Central memory CD8-positive, alpha-beta T cell (primary cell): Measurements from ENCODE around the gene LRRC40.
"Not testable (repeated sequence)": the region's sequence is repeated elsewhere in the genome, so short reads cannot be mapped to it uniquely, and the experiment has no call there.

ENCODE experiments used
- ATAC-seq: fragments of 150-1000 bp; cut with Tn5 transposase; replicated peaks from 2 replicates; pipeline ENCODE4 v1.10.0; 2022; ENCODE audit warnings: mild to moderate bottlenecking, moderate FRiP score, moderate number of reproducible peaks; ENCODE audit not compliant: poor library complexity, severe bottlenecking; ENCODE audit errors: extremely low read depth
- DNase-seq, 2 donors: peaks; one replicate each; pipeline ENCODE4 v3.0.0; 2021; ENCODE audit warnings: low spot score in 2 of 2
- H3K27ac Mint-ChIP-seq: one replicate; pipeline ENCODE4 v1.8.0; 2022; ENCODE audit warnings: low read depth, mild to moderate bottlenecking, moderate library complexity, mixed read lengths
- H3K27me3 Mint-ChIP-seq: one replicate; pipeline ENCODE4 v1.8.0; 2022; ENCODE audit warnings: mixed read lengths
- H3K36me3 Mint-ChIP-seq: one replicate; pipeline ENCODE4 v1.8.0; 2022; ENCODE audit warnings: mild to moderate bottlenecking, moderate library complexity, mixed read lengths; ENCODE audit not compliant: insufficient read depth
- H3K4me1 Mint-ChIP-seq: one replicate; pipeline ENCODE4 v1.8.0; 2022; ENCODE audit warnings: mixed read lengths
- H3K4me3 Mint-ChIP-seq: one replicate; pipeline ENCODE4 v1.8.0; 2022; ENCODE audit warnings: mild to moderate bottlenecking, moderate library complexity, mixed read lengths
- H3K9me3 Mint-ChIP-seq: one replicate; pipeline ENCODE4 v1.8.0; 2022; ENCODE audit warnings: mixed read lengths

Gene LRRC40

GRCh38 chr1:70220517-70221237 is 15.3 kb upstream of the LRRC40 start:
- Mint-ChIP-seq H3K27ac (peak overlapping the region; percentile 98), H3K4me1 (peaks cover 31% of the 10 kb centered on the region)

GRCh38 chr1:70220015-70220414 is 14.6 kb upstream of the LRRC40 start:
- no peaks in the 10 kb centered on the region for H3K27me3 Mint-ChIP-seq
- no peak for DNase-seq
- H3K27ac Mint-ChIP-seq = peak overlapping the region; percentile 98
- peaks cover 31% of the 10 kb centered on the region for H3K4me1 Mint-ChIP-seq
- H3K36me3 Mint-ChIP-seq = peaks cover 42% of the 10 kb centered on the region
- peak overlapping the region; percentile 44 for H3K4me3 Mint-ChIP-seq
- no peak for ATAC-seq
- no peaks in the 10 kb centered on the region for H3K9me3 Mint-ChIP-seq

More at GRCh38 chr1:70220517-70221237, 15.3 kb upstream of the LRRC40 start:
- Mint-ChIP-seq H3K27me3 (no peaks in the 10 kb centered on the region), H3K9me3 (no peaks in the 10 kb centered on the region), H3K4me3 (peak overlapping the region; percentile 87), H3K36me3 (peaks cover 39% of the 10 kb centered on the region)
- no peak for DNase-seq
- ATAC-seq = no peak

GRCh38 chr1:70211541-70211940 is 6.2 kb upstream of the LRRC40 start:
- H3K4me1 Mint-ChIP-seq = peaks cover 29% of the 10 kb centered on the region
- DNase-seq (no peak), ATAC-seq (no peak)
- H3K9me3 Mint-ChIP-seq = no peaks in the 10 kb centered on the region
- H3K36me3 Mint-ChIP-seq = peaks cover 21% of the 10 kb centered on the region
- no peak overlapping the region for H3K4me3 Mint-ChIP-seq
- no peak overlapping the region for H3K27ac Mint-ChIP-seq
- H3K27me3 Mint-ChIP-seq = no peaks in the 10 kb centered on the region

- no peak overlapping the region for H3K27ac Mint-ChIP-seq
- ATAC-seq = no peak
These were observed 5.4 kb upstream of the LRRC40 start for GRCh38 chr1:70210820-70211219.

GRCh38 chr1:70208292-70208691 is 2.9 kb upstream of the LRRC40 start:
- Mint-ChIP-seq H3K9me3 (no peaks in the 10 kb centered on the region), H3K4me3 (no peak overlapping the region), H3K27ac (no peak overlapping the region), H3K27me3 (no peaks in the 10 kb centered on the region), H3K4me1 (peaks cover 55% of the 10 kb centered on the region), H3K36me3 (peaks cover 28% of the 10 kb centered on the region)
- ATAC-seq = no peak
- no peak for DNase-seq

More at GRCh38 chr1:70210820-70211219, 5.4 kb upstream of the LRRC40 start:
- H3K36me3 Mint-ChIP-seq = peaks cover 21% of the 10 kb centered on the region
- H3K27me3 Mint-ChIP-seq = no peaks in the 10 kb centered on the region
- H3K9me3 Mint-ChIP-seq = no peaks in the 10 kb centered on the region
- H3K4me1 Mint-ChIP-seq = peaks cover 30% of the 10 kb centered on the region
- H3K4me3 Mint-ChIP-seq = no peak overlapping the region
- DNase-seq = no peak

GRCh38 chr1:70207492-70207891 is 2.1 kb upstream of the LRRC40 start:
- no peak for ATAC-seq
- no peaks in the 10 kb centered on the region for H3K9me3 Mint-ChIP-seq
- peak overlapping the region; percentile 99 for H3K27ac Mint-ChIP-seq
- no peaks in the 10 kb centered on the region for H3K27me3 Mint-ChIP-seq
- peaks cover 27% of the 10 kb centered on the region for H3K36me3 Mint-ChIP-seq
- peaks cover 54% of the 10 kb centered on the region for H3K4me1 Mint-ChIP-seq
- H3K4me3 Mint-ChIP-seq = peak overlapping the region; percentile 96
- no peak for DNase-seq

GRCh38 chr1:70206833-70207232 is 1.5 kb upstream of the LRRC40 start:
- H3K4me3 Mint-ChIP-seq = peak overlapping the region; percentile 96
- peaks cover 57% of the 10 kb centered on the region for H3K4me1 Mint-ChIP-seq
- ATAC-seq, H3K27me3 Mint-ChIP-seq, H3K9me3 Mint-ChIP-seq, DNase-seq: not testable (repeated sequence)
- H3K27ac Mint-ChIP-seq = peak overlapping the region; percentile 99
- peaks cover 24% of the 10 kb centered on the region for H3K36me3 Mint-ChIP-seq

- H3K36me3 Mint-ChIP-seq = peaks cover 26% of the 10 kb centered on the region
- H3K9me3 Mint-ChIP-seq = no peaks in the 10 kb centered on the region
- H3K4me3 Mint-ChIP-seq = peak overlapping the region; percentile 96
- peak overlapping the region; percentile 99 for H3K27ac Mint-ChIP-seq
- peaks cover 65% of the 10 kb centered on the region for H3K4me1 Mint-ChIP-seq
- H3K27me3 Mint-ChIP-seq = no peaks in the 10 kb centered on the region
- ATAC-seq (no peak), DNase-seq (no peak)
These were observed 327 bp downstream of the LRRC40 start for GRCh38 chr1:70205071-70205433.

- DNase-seq (no peak), ATAC-seq (no peak)
- Mint-ChIP-seq H3K4me1 (peaks cover 65% of the 10 kb centered on the region), H3K9me3 (no peaks in the 10 kb centered on the region), H3K27ac (peak overlapping the region; percentile 99), H3K27me3 (no peaks in the 10 kb centered on the region), H3K4me3 (peak overlapping the region; percentile 96), H3K36me3 (peaks cover 23% of the 10 kb centered on the region)
These were observed 779 bp downstream of the LRRC40 start for GRCh38 chr1:70204600-70204999.

GRCh38 chr1:70204139-70204538 is 1.2 kb downstream of the LRRC40 start:
- ATAC-seq = no peak
- no peaks in the 10 kb centered on the region for H3K9me3 Mint-ChIP-seq
- no peak for DNase-seq
- H3K4me3 Mint-ChIP-seq = peak overlapping the region; percentile 96
- H3K27ac Mint-ChIP-seq = peak overlapping the region; percentile 99
- H3K36me3 Mint-ChIP-seq = peaks cover 23% of the 10 kb centered on the region
- peaks cover 65% of the 10 kb centered on the region for H3K4me1 Mint-ChIP-seq
- H3K27me3 Mint-ChIP-seq = no peaks in the 10 kb centered on the region

GRCh38 chr1:70202173-70202758 is 3.1 kb downstream of the LRRC40 start:
- no peak overlapping the region for H3K4me3 Mint-ChIP-seq
- ATAC-seq (no peak), DNase-seq (no peak)
- H3K4me1 Mint-ChIP-seq = peaks cover 57% of the 10 kb centered on the region
- no peaks in the 10 kb centered on the region for H3K27me3 Mint-ChIP-seq
- no peak overlapping the region for H3K27ac Mint-ChIP-seq
- peaks cover 22% of the 10 kb centered on the region for H3K36me3 Mint-ChIP-seq
- H3K9me3 Mint-ChIP-seq = no peaks in the 10 kb centered on the region

- H3K36me3 Mint-ChIP-seq = peaks cover 11% of the 10 kb centered on the region
- no peaks in the 10 kb centered on the region for H3K27me3 Mint-ChIP-seq
- no peaks in the 10 kb centered on the region for H3K9me3 Mint-ChIP-seq
These were observed 5.3 kb downstream of the LRRC40 start for GRCh38 chr1:70200065-70200464.

GRCh38 chr1:70196333-70196732 is 9.0 kb downstream of the LRRC40 start:
- ATAC-seq = no peak
- Mint-ChIP-seq H3K36me3 (peaks cover 6% of the 10 kb centered on the region), H3K4me1 (peaks cover 23% of the 10 kb centered on the region), H3K9me3 (no peaks in the 10 kb centered on the region), H3K27me3 (no peaks in the 10 kb centered on the region), H3K27ac (no peak overlapping the region), H3K4me3 (no peak overlapping the region)
- DNase-seq = no peak

More at GRCh38 chr1:70200065-70200464, 5.3 kb downstream of the LRRC40 start:
- ATAC-seq = no peak
- H3K4me1 Mint-ChIP-seq = peaks cover 46% of the 10 kb centered on the region
- no peak overlapping the region for H3K4me3 Mint-ChIP-seq
- H3K27ac Mint-ChIP-seq = no peak overlapping the region
- DNase-seq = no peak
